ENCODE results near the gene PRMT3. TPM values are rescaled to one million over a fixed set of nuclear protein-coding genes. Genes with fewer than 3 reads are reported as not detected.
"Not testable (repeated sequence)": the region's sequence is repeated elsewhere in the genome, so short reads cannot be mapped to it uniquely, and the experiment has no call there.

PRMT3 gene
- 10 to 100 TPM; 12.1 to 12.5 TPM for total RNA-seq
- long read RNA-seq, transcript PRMT3-202 (16 exons, 2,653 nt) = major isoform, 33 of 37 reads
- long read RNA-seq, partial matches to known transcripts = 1 of 37 reads
- long read RNA-seq, other reads (novel, unspliced or antisense) = 0 of 37 reads

GRCh38 chr11:20387261-20388095 lies at the start of gene PRMT3:
TSS of gene PRMT3 (plus strand) at chr11:20387716. CDS start at chr11:20387747, 31 bp downstream.
- intact Hi-C loops (cut with DNase I) = loop anchor here in 1 of 2 donors (10.0 kb wide), 1 partner anchor 217 kb away; no protein-coding TSS in a partner anchor
- DNase-seq (peak; percentile 97), ATAC-seq (peak; percentile 98)

DNA sequence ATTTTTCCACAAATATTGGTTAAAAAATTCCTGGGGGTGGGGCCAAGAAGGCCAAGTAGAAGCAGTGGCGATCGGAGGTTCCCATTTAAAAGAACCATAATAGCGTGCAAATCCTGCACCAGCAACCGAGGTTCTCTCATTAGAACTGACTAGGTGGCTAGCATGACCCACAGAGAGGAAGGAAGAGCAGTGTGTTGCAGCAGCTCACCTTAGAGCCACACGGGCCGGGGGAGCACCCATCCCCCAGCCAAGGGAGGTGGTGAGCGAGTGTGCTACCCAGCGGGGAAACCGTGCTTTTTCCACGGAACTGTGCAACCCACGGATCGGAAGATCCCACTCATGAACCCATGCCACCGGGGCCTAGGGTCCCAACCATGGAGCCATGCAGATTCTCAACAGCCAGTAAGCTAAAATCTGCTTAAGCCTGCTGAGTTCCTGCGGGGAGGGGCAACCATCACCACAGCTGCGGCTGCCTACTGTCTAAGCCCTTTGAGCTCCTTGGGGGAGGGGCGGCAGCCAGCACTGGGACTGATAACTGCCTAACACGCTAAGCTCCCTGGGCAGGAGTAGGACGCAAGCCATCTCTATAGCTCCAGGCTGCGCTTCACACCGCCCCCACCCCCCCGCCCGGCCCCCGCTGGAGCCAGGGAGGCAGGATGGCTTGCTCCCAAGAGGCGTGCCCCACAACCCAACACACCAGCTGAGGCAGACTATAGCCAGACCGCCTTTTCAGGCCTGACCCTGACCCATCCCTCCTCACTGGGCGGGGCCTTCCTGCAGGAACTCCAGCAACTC lies 45.0 kb upstream of the PRMT3 start:
- DNase-seq = no peak
- intact Hi-C loops (cut with DNase I) = no loop called here
- no peak for ATAC-seq

- DNase-seq (no peak), ATAC-seq (no peak)
- intact Hi-C loops (cut with DNase I) = loop anchor here in 1 of 2 donors (5.0 to 10.0 kb wide), 2 partner anchors 219 to 416 kb away; no protein-coding TSS in a partner anchor
Measured at GRCh38 chr11:20351136-20351535, 36.4 kb upstream of the PRMT3 start.

DNA sequence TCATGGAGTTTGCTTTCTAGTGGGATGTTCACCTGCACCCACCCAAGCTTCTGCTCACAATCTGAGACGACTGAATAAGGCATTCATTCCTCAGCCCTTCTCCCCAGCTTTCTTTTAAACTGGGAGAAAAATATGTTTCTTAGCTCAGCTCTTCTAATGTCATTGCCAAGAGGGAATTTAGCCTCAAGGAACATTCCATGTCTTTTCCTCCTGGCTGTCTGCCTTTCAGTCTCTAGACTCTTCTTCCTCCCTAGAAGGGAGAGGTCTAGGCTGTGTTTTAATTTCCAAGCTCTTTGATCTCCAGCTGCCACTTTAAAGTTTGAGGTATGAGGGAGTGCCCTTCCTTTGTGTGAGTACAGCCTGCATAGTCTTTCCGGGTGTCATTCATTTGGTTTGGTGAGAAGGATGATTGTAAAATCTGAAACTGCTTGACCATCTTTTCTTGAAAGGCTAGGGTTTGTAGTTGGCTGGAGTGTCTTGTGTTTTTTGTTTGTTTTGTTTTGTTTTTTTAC lies 35.7 kb upstream of the PRMT3 start:
- intact Hi-C loops (cut with DNase I) = loop anchor here (2.0 to 10.0 kb wide), 3 partner anchors 220 to 417 kb away; no protein-coding TSS in a partner anchor
- no peak for ATAC-seq
- no peak for DNase-seq

DNA sequence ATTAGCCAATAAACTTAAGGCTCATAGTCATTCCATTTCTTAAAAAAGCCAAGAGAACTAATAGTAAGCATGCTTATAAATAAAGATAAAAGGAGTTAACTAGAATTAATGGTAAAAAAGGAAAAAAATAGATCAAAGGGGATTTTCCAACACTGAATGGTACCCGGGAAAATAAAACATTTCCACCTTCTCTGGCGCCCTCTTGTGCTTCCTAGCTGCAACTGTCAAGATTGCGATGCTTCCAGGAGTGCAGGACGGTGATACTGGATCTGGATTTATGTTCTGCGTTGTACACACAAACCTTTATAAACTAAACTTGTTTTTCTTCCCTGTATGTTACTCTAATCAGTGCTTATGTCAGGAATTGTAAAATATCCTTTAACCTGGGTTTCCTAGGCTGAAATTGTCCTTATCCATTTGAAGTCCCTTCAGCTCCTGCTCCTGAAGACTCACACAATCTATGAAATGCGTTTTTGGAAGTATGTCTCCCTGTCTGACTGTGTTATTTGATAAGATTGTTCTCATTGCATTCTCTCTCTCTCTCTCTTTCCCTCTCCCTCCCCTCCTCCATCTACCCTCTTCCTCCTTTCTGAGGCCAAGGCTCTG lies 33.6 kb upstream of the PRMT3 start:
- DNase-seq (no peak), ATAC-seq (peak; percentile 55 to 73)
- intact Hi-C loops (cut with DNase I) = loop anchor here (2.0 to 10.0 kb wide), 3 partner anchors 222 to 419 kb away; no protein-coding TSS in a partner anchor

DNA sequence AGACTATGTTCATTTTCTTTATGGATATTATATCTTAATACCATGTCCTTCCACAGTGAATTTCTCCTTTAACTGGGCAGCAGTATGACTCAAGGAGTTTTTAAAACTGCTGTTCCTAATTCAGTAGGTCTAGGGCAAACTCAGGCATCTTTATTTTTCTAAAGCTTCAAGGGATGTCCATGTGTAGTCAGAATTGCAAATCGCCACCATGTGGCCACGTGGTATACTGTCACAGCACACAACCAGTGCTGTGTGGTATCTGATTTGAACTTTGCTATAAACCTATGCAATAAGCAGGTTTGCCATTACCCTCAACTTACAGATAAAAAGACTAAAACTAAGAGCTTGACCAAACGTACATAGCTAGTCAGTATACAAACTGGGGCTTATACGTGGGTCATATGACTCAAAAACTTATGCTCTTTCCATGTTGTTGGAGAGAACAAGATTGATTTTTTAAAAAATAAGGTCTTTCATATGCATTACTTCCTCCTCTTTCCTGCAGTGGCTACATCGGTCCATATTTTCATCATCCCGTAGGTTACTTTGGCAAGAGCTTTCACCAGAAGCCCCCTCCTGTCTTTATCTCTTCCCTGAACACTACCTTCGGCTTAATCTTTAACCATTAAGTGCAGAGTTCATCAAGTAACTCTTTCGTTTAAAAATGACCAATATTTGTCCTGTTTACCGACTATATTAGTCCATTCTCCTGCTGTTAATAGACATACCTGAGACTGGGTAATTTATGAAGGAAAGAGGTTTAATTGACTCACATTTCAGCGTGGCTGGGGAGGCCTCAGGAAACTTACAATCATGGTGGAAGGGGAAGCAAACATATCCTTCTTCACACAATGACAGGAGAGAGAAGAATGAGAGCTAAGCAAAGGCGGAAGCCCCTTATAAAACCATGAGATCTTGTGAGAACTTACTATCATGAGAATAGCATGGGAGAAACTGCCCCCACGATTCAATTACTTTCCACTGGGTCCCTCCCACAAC lies 32.0 kb upstream of the PRMT3 start:
- DNase-seq (peak; percentile 33), ATAC-seq (peak in 1 of 2 donors; percentile 75)
- intact Hi-C loops (cut with DNase I) = loop anchor here in 1 of 2 donors (10.0 kb wide), 1 partner anchor 421 kb away; no protein-coding TSS in a partner anchor

GRCh38 chr11:20357150-20357549 lies 30.4 kb upstream of the PRMT3 start:
- intact Hi-C loops (cut with DNase I) = loop anchor here in 1 of 2 donors (10.0 kb wide), 1 partner anchor 422 kb away; no protein-coding TSS in a partner anchor
- no peak for DNase-seq
- no peak for ATAC-seq

DNA sequence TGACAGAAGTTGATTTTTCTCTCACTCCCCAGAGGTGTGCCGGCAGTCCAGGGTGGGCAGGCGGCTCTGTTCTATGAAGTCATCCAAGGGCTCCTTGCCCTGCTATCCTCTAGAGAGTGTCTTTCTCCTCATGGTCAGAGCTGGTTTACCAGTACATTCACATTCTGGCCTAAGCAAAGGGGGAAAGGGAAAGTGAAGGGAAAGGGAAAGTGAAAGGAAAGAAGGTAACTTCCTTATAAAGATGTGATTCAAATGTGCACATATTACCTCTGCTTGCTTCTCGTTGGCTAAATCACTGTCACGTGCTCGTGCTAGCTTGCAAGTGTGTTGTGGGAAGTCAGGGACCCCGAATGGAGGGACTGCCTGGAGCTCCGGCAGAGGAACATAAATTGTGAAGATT lies 26.9 kb upstream of the PRMT3 start:
- intact Hi-C loops (cut with DNase I) = no loop called here
- ATAC-seq (no peak), DNase-seq (no peak)

DNA sequence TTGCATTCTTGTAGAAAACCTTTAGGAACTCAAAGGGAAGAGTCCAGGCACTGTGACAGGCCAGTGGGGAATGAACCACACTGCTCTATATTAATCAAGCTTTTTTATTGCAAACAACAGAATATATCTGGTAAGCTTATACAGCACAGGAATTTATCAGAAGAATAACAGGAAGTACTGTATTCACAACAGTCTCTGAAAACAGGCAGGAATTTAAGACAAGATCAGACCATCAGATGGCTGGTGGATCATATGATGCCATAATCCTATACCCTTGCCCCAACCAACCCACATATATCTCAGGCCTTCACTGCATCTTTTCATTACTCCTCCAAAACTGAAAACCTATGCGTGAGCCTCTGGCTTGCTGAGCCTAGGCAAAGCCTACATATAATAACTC lies 25.0 kb upstream of the PRMT3 start:
- ATAC-seq = no peak
- DNase-seq = no peak
- intact Hi-C loops (cut with DNase I) = no loop called here

DNA sequence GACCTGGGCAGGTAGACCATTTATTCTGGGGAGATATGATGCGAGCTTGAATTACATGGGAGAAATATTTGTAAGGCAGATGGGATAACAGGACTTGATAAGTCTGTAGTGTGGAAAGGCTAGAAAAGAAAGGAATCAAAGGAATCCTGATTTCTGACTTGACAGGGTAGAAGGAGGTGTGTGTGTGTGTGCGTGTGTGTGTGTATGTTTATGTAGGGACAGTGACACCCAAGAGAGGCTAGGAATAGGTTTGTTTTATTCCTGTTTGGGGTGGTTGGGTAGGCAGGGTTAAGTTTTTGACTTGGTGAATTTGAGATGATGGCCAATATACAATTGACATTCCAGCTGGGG lies 24.4 kb upstream of the PRMT3 start:
- intact Hi-C loops (cut with DNase I) = no loop called here
- no peak for DNase-seq
- ATAC-seq = no peak

DNA sequence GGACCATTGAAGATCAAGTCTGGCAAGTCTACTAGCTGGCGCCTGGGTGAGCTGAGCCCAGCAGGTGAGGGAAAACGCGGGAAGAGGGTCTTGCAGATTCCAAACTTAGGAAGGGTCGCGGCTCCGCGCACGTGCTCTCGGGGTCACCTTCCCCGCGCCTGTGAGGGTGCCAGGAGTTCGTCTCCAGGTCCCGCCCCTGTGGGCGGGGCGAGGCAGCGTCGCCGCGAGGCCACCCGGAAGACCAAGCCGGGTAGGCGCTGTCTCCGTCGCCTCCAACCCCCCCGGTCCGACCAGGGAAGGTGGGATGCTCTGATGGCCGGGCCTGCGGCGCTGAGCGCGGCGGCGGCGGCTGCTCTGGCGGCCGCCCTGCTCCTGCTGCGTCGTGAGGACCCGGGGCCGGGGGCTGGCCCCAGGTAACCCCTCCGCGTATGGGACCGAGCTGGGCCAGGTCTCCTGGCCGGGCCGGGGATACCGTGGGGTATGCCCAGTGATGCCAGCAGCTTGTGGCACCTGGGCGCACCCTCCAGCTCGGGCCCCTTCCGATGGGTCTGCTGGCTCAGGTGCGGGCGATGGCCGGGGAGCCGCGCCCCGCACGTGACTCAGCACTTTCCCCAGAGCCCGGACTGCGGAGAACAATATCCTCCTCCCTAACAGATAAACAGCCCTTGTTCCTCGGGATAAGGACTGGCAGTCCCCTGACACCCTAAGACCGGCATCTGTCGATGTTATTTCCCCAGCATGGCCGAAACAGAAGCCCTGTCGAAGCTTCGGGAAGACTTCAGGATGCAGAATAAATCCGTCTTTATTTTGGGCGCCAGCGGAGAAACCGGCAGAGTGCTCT lies 23.8 kb upstream of the PRMT3 start, which contains the start of gene HTATIP2:
Gene HTATIP2 (plus strand): TSS at position 215 of the 841 bp plus-strand sequence. CDS start 524 bp downstream, at position 739.
- ATAC-seq (peak; percentile 89 to 91), DNase-seq (peak; percentile 81)
- intact Hi-C loops (cut with DNase I) = no loop called here

DNA sequence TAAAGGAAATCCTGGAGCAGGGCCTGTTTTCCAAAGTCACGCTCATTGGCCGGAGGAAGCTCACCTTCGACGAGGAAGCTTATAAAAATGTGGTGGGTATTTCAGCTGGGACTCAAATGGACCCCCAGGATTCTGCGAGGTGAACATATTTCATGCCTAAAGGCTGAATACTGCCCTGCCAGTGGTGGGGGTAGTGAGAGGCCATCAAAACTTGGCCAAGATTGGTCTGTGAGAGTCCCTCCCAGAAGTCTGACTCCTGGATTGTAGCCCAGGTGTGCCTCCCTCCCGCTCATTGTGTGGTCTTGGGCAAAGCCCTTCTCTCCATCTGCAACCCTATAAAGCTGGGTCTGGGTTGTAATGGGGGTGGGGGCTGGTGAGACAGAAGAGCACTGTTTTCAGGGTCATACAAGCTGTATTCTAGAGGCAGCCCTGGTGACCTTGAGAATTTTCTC lies 23.1 kb upstream of the PRMT3 start:
- DNase-seq (no peak), ATAC-seq (peak; percentile 10 to 21)
- intact Hi-C loops (cut with DNase I) = no loop called here

DNA sequence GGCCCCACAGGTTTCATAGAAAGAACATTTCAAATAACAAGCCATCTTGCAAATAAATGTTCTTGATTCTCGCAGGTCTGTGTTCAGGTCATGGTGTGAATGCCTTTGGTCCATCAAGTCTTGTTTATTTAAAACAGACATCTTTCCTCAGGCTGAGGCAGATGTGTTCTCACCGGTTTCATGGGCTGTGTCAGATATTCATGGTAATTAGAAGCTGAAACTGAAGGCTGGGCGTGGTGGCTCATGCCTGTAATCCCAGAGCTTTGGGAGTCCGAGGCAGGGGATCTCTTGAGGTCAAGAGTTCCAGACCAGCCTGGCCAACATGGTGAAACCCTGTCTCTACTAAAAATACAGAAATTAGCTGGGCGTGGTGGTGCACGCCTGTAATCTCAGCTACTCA lies 22.1 kb upstream of the PRMT3 start:
- intact Hi-C loops (cut with DNase I); DNase-seq; ATAC-seq: not testable (repeated sequence)

- intact Hi-C loops (cut with DNase I) = no loop called here
- no peak for DNase-seq
- ATAC-seq = peak in 1 of 2 donors; percentile 52
Measured at GRCh38 chr11:20367313-20367948, 20.1 kb upstream of the PRMT3 start.

GRCh38 chr11:20368438-20368837 lies 19.1 kb upstream of the PRMT3 start:
- ATAC-seq (no peak), DNase-seq (no peak)
- intact Hi-C loops (cut with DNase I) = no loop called here

DNA sequence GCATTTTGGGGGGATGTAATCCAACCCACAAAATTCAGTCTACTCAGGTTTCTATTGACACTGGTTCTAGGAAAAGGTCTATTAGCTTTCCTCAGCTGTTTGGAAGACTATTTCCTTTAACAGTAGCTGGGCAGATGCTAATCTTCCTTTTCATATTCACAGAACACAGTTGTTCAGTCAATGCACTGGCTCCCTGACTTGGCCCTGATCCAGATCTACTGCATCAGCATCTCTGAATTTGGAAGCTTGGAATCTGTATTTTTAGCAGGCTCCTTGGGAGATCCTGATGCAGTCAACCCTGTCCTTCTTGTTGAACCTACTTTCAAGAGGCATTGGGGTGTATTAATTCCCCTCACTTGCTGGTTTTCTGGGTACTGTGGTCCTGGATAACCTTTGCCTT lies 17.7 kb upstream of the PRMT3 start:
- DNase-seq (no peak), ATAC-seq (no peak)
- intact Hi-C loops (cut with DNase I) = no loop called here

Measured in left cardiac atrium (tissue), 4 donors.